ENCODE results near the gene BHLHA9.
A peak's percentile ranks its signal among the peaks of the same experiment; 100 is the strongest.

GRCh38 chr17:1224330-1224729 is 45.9 kb upstream of the BHLHA9 start:
- TF ChIP-seq CTCF (conservative IDR thresholded peaks at IDR 0.05), result no peak
- peak; percentile 22; the same call in 1 of the 2 replicates for TF ChIP-seq ZFX (IDR thresholded peaks at IDR 0.05)

All from C4-2B (cell line).